GM18505 (cell line): ENCODE data around the gene CAMSAP1.

ENCODE experiments used
- ATAC-seq: cut with Tn5 transposase; IDR thresholded peaks from one replicate; pipeline ENCODE4 v1.9.1; 2021; ENCODE audit not compliant: unreplicated experiment
- POLR2A ChIP-seq: IDR thresholded peaks from 4 replicates; pipeline ENCODE4 v1.6.1; 2011; ENCODE audit warnings: borderline replicate concordance; ENCODE audit not compliant: insufficient read depth, insufficient read length; ENCODE audit errors: extremely low read depth

The CAMSAP1 gene

DNA sequence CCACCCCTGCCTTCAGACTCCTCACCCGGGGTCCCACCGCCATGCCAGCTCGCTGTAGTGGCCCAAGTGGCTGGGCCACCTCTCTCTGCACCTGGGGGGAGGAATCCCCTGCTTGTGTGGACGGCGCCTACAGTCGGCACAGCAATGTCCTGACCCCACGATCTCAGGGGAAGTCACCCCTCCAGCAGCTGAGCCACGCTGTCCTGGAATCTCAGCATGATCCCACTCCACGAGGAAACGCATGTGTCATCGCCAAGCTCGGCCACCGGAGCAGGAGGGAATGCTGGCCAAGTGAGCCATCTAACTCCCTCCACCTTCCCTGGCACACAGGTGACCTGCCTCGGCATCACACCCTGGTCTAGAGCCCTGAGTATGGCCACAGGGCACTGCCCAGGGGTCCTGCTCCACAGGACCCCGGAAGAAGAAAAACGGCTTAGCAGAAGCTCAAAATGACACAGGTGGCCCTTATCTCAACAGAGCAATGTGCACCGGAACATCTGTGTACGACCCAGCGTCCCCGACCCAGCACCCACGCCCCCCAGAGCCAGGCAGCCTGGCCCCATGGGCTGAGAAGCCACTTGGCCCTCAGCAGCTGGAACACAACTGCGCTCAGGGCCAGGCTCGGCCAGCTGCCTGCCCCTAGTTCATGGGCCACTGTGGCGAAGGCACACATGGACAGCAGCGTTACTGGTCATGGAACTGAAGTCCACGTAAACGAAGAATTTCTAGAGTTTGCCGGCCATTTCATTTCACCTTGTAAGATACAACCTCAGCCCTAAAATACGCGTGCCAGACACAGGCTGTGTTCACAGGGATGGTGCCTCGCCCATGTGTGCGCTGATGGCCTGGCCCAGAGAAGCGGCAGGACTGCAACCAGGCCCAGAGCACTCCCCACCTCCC lies 23.4 kb upstream of the CAMSAP1 start:
- no peak for TF ChIP-seq POLR2A
- ATAC-seq = no peak

DNA sequence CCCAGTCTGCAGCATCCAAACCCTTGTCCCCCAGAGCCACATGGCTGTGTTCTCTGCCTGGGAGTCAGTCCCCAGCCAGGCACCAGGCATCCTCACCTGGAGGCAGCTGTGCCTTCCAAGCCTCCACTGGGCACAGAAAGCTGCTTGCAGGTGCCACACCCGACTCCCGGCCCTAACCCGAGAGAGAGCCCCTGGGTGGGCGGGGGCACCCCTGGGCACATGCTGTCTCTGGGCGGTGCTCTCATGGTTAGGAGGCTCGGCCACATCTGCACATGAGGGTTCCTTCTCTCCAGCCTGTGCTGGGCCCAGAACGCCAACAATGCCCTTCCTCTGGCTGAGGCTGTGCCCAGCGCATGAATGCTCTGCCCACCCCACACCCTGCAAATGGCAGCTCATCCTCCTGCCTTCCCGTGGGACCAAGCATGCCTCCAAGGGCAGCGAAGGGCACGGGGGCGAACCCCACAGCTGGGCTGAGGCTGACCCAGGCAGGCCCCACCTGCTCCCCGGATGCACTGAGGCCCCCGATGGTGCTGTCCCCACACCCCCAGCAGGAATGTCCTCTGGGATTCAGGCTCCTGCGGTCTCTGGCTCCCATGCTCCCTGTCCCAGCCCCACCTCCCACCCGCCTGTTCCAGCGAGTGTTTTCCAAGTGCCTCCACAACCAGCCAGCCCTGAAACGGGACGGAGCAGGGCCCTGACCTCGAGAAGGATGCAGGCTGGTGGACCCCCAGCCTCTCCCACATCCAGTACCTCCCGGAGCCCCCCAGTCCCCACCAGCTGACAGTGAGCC lies 22.5 kb upstream of the CAMSAP1 start:
- TF ChIP-seq POLR2A = no peak
- no peak for ATAC-seq

DNA sequence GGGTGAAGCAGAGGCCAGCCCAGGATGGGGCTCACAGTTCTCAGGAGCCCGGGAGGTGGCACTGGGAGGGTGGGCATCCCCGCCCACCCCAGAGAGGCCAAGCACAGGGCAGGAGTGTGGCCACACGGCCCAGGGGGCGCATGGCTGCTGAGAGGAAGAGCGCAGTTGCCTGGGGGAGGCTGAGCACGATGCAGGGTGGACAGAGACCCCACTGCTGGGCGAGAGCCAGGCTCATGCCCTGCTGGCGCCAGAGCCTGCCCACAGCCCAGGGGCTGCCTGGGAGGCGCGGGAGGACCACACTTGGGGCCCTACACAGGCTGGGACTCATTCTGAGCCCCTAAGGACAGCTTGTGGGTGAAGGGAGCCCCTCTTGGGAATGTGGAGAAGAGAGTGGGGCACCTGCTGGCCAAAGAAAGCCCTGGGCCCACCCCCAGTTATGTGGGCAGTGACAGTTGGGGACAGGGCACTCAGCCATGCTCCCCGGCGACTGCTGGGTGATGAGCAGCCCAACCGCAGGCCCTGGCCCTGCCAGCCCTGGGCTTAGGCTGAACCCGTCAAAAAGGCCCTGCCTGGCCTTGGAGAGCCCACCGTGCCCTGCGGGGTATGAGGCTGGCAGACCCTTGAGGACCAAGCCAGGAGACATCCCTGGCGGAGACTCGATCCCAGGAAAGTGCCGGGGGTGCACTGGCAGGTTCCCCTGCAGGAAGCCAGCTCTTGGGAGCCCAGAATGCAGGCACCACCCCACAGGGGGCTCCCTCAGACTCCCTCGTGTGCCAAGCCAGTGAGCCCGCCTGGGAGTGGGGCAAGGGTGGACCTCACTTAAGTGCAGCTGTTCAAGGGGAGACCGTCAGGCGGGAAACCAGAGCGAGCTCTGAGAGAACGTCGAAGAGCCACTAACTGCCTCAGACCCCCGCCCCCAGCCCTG lies 21.6 kb upstream of the CAMSAP1 start:
- ATAC-seq = no peak
- no peak for TF ChIP-seq POLR2A

DNA sequence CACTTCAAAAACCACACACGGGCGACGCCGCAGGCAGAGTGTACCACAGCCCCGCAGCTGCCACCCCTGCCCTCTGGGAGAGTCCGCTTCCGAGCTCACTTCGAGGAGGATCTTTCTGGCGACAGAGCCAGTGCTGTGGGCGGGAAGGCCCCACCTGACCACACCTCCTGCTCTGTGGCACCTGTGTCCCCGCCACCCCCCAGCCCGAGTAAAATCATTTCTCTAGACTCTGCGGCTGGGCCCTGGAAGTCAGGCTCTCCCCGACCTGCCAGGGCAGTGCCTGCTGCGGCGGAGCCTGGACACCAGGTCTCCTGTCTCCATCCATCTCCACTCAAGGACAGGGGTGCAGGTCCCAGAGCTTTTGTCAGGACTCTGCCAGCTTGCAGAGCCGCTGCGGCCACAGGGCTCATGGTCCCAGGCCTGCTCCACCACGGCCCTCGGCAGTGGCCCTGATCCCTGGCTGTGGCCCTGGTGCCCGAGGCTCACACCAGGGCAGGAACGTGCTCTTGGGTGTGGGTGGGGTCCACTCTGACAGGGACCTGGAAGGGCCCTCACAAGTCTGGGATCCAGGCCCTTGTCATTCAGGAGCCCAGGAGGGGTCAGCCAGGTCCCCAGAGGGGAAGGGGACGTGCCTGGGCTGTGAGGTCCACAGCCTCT lies 20.9 kb upstream of the CAMSAP1 start:
- no peak for TF ChIP-seq POLR2A
- ATAC-seq = no peak

DNA sequence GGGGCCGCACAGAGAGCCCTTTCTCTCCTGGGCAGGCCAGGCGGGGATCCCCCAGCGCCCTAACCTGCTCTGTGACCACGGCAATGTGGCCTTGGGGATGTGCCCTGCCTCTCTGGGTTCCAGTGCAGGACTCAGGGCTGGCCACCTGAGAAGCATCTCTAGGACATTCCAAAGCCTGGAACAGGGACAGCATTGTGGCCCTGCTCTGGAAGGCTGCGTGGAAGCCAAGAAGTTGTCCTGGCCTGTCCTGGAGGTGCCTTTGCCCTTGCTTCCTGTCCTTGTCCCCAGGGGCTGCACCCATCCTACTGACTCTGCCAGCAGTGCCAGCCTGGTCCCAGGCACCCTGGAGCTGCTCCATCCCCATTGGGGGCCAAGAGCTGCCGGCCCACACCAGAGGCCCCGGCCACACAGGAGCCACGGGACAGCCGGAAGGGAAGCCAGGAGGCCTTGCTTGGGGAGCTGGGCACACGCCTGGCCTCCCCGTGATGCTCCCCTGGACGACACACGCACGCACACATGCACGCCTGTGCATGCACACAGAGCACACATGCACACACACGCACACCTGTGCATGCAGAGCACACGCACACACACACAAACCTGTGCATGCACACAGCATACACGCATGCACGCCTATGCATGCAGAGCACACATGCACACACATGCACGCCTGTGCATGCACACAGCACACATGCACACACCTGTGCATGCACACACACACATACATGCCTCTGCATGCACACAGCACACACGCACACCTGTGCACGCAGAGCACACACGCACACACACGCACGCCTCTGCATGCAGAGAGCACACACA lies 20.1 kb upstream of the CAMSAP1 start:
- no peak for ATAC-seq
- no peak for TF ChIP-seq POLR2A

DNA sequence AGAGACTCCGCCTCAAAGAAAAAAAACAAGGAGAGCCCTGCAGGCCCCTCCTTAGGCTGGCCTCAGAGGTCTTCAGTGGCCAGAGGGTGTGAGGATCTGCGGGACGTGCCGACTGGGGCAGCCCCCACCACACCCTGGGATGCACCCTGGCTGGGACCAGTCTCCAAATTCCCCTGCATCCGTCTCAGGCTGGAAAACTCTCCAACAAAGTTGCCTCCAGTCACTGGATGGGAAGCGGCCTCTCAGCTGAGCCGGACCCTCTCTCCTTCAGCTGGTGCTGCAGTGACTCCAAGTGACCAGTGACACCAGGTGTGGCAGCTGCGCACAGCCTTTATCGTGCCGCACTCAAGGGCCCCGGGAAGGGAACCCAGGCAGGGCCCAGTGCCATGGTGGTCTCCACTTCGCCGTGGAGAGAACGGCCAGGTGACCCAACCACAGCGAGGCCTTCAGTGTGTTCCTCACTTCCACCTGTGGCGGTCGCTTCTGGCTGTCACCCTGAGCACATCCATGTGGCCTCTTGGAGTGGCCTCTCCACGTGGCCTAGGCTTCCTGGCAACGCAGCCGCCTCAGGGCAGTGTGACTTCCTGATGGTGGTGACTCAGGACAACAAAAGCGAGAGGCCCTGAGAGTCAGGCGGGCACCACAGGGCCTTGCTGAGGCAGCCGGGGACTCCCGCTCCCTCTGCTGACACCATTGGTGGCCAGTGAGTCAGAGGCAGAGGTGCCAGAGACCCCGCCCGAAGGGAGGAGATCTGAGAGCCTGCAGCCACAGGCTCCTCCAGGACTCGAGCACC lies 19.3 kb upstream of the CAMSAP1 start:
- no peak for ATAC-seq
- no peak for TF ChIP-seq POLR2A

DNA sequence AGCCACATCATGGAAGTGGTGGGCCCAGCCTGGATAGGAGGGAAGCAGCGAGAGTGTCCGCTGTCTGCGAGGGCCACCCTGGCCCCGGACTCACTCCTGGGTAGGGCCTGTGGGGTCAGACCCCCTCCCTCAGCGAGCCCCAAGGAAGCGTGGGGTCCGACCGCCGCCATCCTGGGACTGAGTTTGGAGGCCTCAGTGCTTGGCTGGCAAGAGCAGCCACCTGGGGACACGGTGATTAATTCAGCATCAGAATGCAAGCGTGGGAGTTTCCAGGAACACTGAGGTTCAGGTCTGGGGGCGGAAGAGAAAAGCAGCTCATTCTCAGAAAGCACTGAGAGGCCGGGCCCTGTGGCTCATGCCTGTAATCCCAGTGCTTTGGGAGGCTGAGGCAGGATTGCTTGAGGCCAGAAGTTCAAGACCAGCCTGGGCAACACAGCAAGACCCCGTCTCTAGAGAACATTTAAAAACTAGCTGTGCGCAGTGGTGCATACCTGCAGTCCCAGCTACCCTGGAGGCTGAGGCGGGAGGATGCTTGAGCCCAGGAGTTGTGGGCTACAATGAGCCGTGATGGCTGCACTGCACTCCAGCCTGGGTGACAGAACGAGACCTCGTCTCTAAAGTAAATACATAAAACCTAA lies 18.3 kb upstream of the CAMSAP1 start:
- TF ChIP-seq POLR2A = no peak
- no peak for ATAC-seq

DNA sequence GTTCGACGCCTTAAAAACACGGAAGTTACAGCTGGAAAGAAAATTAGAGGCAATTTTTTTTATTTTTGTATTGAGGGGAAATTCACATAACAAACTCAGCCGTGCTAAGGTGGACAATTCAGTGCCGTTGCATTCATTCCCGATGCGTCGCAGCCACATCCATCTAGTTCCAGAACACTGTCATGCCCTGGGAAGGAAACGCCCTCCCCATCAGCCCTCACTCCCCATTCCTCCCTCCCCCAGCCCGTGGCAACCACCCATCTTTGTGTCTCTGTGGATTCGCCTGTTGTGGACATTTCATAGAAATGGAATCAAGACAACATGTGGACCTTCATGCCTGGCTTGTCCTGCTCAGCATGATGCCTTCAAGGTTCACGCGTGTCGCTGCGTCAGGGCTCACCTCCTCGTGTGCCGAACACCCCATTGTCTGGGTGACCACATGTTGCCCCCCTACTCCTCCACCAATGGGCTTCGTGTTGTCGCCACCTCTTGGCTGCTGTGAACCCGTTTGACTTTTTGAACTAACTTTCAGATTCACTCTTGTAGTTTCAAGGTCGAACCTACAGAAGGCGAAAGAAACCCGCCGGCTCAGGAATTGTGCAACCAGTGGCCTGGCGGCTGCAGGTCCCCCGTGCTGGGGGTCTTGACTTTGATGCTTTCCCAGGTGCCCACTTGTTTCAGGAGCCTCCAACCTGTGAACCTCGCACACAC lies 17.4 kb upstream of the CAMSAP1 start:
- ATAC-seq = no peak
- TF ChIP-seq POLR2A = no peak

DNA sequence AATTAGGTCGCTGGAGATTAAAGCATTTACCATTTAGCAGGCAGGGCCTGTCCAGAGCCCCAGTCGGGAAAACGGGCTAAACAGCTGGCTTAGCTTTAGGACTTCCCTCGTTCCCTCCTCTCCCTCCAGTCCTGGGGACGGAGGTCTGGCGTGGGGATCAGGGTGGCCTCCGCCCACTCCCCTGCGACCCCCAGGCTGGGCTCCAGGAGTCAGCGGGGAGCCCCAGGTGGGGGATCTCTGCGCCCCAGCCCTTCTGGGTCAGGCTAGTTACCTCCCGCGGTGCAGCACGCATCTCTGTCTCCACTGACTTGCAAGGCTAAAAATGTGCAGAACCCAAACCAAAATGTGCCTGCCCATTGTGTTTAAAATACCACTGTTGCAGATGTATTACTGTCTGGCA lies 16.2 kb upstream of the CAMSAP1 start:
- no peak for ATAC-seq
- TF ChIP-seq POLR2A = no peak

DNA sequence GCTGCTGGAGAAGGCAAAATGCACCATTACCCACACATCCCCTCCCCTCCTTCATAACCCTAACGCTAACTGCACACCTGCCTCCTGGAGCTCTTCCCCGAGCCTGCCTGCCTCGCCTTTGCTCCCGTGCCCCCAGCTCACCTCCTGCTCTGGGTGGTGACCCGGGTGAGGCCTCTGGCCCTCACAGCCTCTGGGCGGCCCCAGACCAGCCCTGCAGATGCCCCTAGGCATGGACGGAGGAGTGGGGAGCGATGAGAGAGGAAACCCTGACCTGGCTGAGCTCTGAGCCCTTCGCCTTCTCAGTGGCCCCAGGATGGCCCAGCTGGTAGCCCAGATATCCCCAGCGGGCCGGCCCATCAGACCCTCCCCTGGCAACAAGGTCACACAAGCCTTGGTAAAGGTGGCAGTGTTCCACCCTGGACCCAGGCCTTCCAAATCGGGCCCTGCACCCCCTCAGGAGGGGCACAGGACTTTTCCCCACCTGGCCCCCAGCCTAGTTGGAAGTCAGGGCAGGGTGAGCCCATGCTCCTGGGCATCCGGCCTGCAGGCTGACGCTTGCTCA lies 14.5 kb upstream of the CAMSAP1 start:
- ATAC-seq = no peak
- no peak for TF ChIP-seq POLR2A
